Osteocyte (in vitro differentiated cells): ENCODE results near the gene RPL36A. TPM values are rescaled to one million over a fixed set of nuclear protein-coding genes. Genes with fewer than 3 reads are reported as not detected.

Source experiments
- DNase-seq: peaks from one replicate; pipeline ENCODE4 v3.0.0; 2021; ENCODE audit warnings: mixed read lengths; ENCODE audit not compliant: unreplicated experiment; ENCODE audit errors: extremely low spot score
- H3K27ac Mint-ChIP-seq: one replicate; pipeline ENCODE4 v1.8.0; 2021; ENCODE audit warnings: mild to moderate bottlenecking, mixed read lengths; ENCODE audit not compliant: unreplicated experiment
- H3K27me3 Mint-ChIP-seq: one replicate; pipeline ENCODE4 v1.8.0; 2021; ENCODE audit warnings: mixed read lengths; ENCODE audit not compliant: unreplicated experiment
- H3K36me3 Mint-ChIP-seq: one replicate; pipeline ENCODE4 v1.8.0; 2021; ENCODE audit warnings: mixed read lengths; ENCODE audit not compliant: unreplicated experiment
- H3K4me1 Mint-ChIP-seq: one replicate; pipeline ENCODE4 v1.8.0; 2021; ENCODE audit warnings: mixed read lengths; ENCODE audit not compliant: unreplicated experiment
- H3K4me3 Mint-ChIP-seq: one replicate; pipeline ENCODE4 v1.8.0; 2021; ENCODE audit warnings: mild to moderate bottlenecking, moderate library complexity, mixed read lengths; ENCODE audit not compliant: unreplicated experiment
- H3K9me3 Mint-ChIP-seq: one replicate; pipeline ENCODE4 v1.8.0; 2021; ENCODE audit warnings: mixed read lengths; ENCODE audit not compliant: unreplicated experiment
- CTCF ChIP-seq: fragments of 200-600 bp; sonication (generic); IDR thresholded peaks from 2 replicates; pipeline ENCODE4 v1.5.0; 2021; ENCODE audit warnings: antibody characterized with exemption, mild to moderate bottlenecking, moderate library complexity
- total RNA-seq: library from RNA; stranded (reverse); gene quantifications from 2 replicates; pipeline ENCODE4 v1.2.1, GENCODE V29; 2021

Gene RPL36A
- total RNA-seq, 1 donor from 2014 or later, result 266 TPM

GRCh38 chrX:101383679-101384205, 7.1 kb upstream of the RPL36A start:
- no peaks in the 10 kb centered on the region for H3K36me3 Mint-ChIP-seq
- H3K27ac Mint-ChIP-seq, result no peak overlapping the region
- H3K4me1 Mint-ChIP-seq, result no peaks in the 10 kb centered on the region
- TF ChIP-seq CTCF, result no peak
- no peak overlapping the region for H3K4me3 Mint-ChIP-seq
- DNase-seq, result no peak
- peaks cover 7% of the 10 kb centered on the region for H3K9me3 Mint-ChIP-seq
- H3K27me3 Mint-ChIP-seq, result peaks cover 6% of the 10 kb centered on the region

- Mint-ChIP-seq H3K4me1 (no peaks in the 10 kb centered on the region), H3K27ac (no peak overlapping the region), H3K9me3 (no peaks in the 10 kb centered on the region), H3K27me3 (no peaks in the 10 kb centered on the region), H3K4me3 (no peak overlapping the region), H3K36me3 (no peaks in the 10 kb centered on the region)
- no peak for DNase-seq
- TF ChIP-seq CTCF, result no peak
Measured at GRCh38 chrX:101385026-101385684, 5.7 kb upstream of the RPL36A start.

GRCh38 chrX:101385795-101386541, 4.8 kb upstream of the RPL36A start, which contains the start of gene BTK:
TSS of gene BTK (minus strand) at chrX:101386191. CDS start at chrX:101375284, 10,907 bp downstream.
- DNase-seq, result no peak
- Mint-ChIP-seq H3K4me1 (no peaks in the 10 kb centered on the region), H3K27me3 (no peaks in the 10 kb centered on the region), H3K9me3 (no peaks in the 10 kb centered on the region), H3K27ac (no peak within 1 kb of the TSS), H3K36me3 (no peaks in the 10 kb centered on the region), H3K4me3 (no peak within 1 kb of the TSS)
- no peak for TF ChIP-seq CTCF

GRCh38 chrX:101386542-101386885, 4.3 kb upstream of the RPL36A start:
- no peak for TF ChIP-seq CTCF
- no peaks in the 10 kb centered on the region for H3K27me3 Mint-ChIP-seq
- no peaks in the 10 kb centered on the region for H3K4me1 Mint-ChIP-seq
- H3K4me3 Mint-ChIP-seq, result no peak overlapping the region
- no peaks in the 10 kb centered on the region for H3K9me3 Mint-ChIP-seq
- DNase-seq, result no peak
- no peak overlapping the region for H3K27ac Mint-ChIP-seq
- no peaks in the 10 kb centered on the region for H3K36me3 Mint-ChIP-seq

GRCh38 chrX:101388604-101389003, 2.2 kb upstream of the RPL36A start:
- peaks cover 2% of the 10 kb centered on the region for H3K9me3 Mint-ChIP-seq
- no peak for DNase-seq
- no peaks in the 10 kb centered on the region for H3K27me3 Mint-ChIP-seq
- no peak for TF ChIP-seq CTCF
- H3K36me3 Mint-ChIP-seq, result peaks cover 8% of the 10 kb centered on the region
- peaks cover 11% of the 10 kb centered on the region for H3K4me1 Mint-ChIP-seq
- H3K27ac Mint-ChIP-seq, result no peak overlapping the region
- H3K4me3 Mint-ChIP-seq, result no peak overlapping the region
